Trophoblast cell (in vitro differentiated cells and primary cell): ENCODE measurements around the gene PHGDH.
"Not testable (repeated sequence)": the region's sequence is repeated elsewhere in the genome, so short reads cannot be mapped to it uniquely, and the experiment has no call there.

Experiments used
- DNase-seq, 2 donors: peaks; one replicate each; pipeline ENCODE4 v3.0.0-alpha.2; 2016
- H2AFZ ChIP-seq: 2 replicates; pipeline ENCODE4 v1.6.1; 2013; ENCODE audit warnings: low read length, moderate library complexity, mild to moderate bottlenecking; ENCODE audit not compliant: insufficient read depth, poor library complexity
- H2AK5ac ChIP-seq: 2 replicates; pipeline ENCODE4 v1.6.1; 2013; ENCODE audit warnings: mild to moderate bottlenecking, low read length
- H2BK120ac ChIP-seq: 2 replicates; pipeline ENCODE4 v1.6.1; 2013; ENCODE audit warnings: low read length, mild to moderate bottlenecking, moderate library complexity; ENCODE audit not compliant: insufficient read depth, poor library complexity
- H2BK12ac ChIP-seq: 2 replicates; pipeline ENCODE4 v1.6.1; 2013; ENCODE audit warnings: mild to moderate bottlenecking, low read length, moderate library complexity
- H2BK5ac ChIP-seq: 2 replicates; pipeline ENCODE4 v1.6.1; 2013; ENCODE audit warnings: low read length, low read depth, moderate library complexity, mild to moderate bottlenecking; ENCODE audit not compliant: poor library complexity
- H3K14ac ChIP-seq: 2 replicates; pipeline ENCODE4 v1.6.1; 2013; ENCODE audit warnings: mild to moderate bottlenecking, low read length
- H3K18ac ChIP-seq: 2 replicates; pipeline ENCODE4 v1.6.1; 2013; ENCODE audit warnings: mild to moderate bottlenecking, low read length
- H3K23ac ChIP-seq: 2 replicates; pipeline ENCODE4 v1.6.1; 2013; ENCODE audit warnings: low read length
- H3K27ac ChIP-seq: 2 replicates; pipeline ENCODE4 v1.5.1; 2013; ENCODE audit warnings: low read depth, mild to moderate bottlenecking, inconsistent platforms, low read length, moderate library complexity
- H3K27me3 ChIP-seq: 2 replicates; pipeline ENCODE4 v1.6.1; 2013; ENCODE audit warnings: inconsistent platforms, mild to moderate bottlenecking, low read length, moderate library complexity; ENCODE audit not compliant: insufficient read depth
- H3K36me3 ChIP-seq, 2 experiments: 1 replicate in 1 of 2; 2 replicates in 1 of 2; pipeline ENCODE4 v1.6.1; 2013; ENCODE audit warnings: low read length in 2 of 2, mild to moderate bottlenecking in 2 of 2, moderate library complexity in 1 of 2; ENCODE audit not compliant: insufficient read depth in 2 of 2, control insufficient read depth in 1 of 2
- H3K4ac ChIP-seq: 2 replicates; pipeline ENCODE4 v1.6.1; 2013; ENCODE audit warnings: low read depth, mild to moderate bottlenecking, low read length, moderate library complexity
- H3K4me1 ChIP-seq, 2 experiments: 1 replicate in 1 of 2; 2 replicates in 1 of 2; pipeline ENCODE4 v1.6.1; 2013; ENCODE audit warnings: low read length in 2 of 2, mild to moderate bottlenecking in 2 of 2, moderate library complexity in 1 of 2; ENCODE audit not compliant: insufficient read depth in 2 of 2, control insufficient read depth in 1 of 2
- H3K4me2 ChIP-seq: 2 replicates; pipeline ENCODE4 v1.6.1; 2013; ENCODE audit warnings: inconsistent platforms, mild to moderate bottlenecking, low read length, moderate library complexity
- H3K4me3 ChIP-seq: 2 replicates; pipeline ENCODE4 v1.5.1; 2013; ENCODE audit warnings: mild to moderate bottlenecking, low read depth, low read length, inconsistent platforms
- H3K79me1 ChIP-seq: one replicate; pipeline ENCODE4 v1.6.1; 2013; ENCODE audit warnings: low read length
- H3K79me2 ChIP-seq: 2 replicates; pipeline ENCODE4 v1.6.1; 2013; ENCODE audit warnings: low read length, mild to moderate bottlenecking; ENCODE audit not compliant: control insufficient read depth, insufficient read depth, poor library complexity
- H3K9ac ChIP-seq: 2 replicates; pipeline ENCODE4 v1.6.1; 2013; ENCODE audit warnings: mild to moderate bottlenecking, low read length
- H3K9me3 ChIP-seq: 2 replicates; pipeline ENCODE4 v1.6.1; 2013; ENCODE audit warnings: low read depth, mild to moderate bottlenecking, control low read depth, inconsistent platforms, low read length; ENCODE audit not compliant: insufficient read depth
- H4K12ac ChIP-seq: 2 replicates; pipeline ENCODE4 v1.6.1; 2013; ENCODE audit warnings: low read depth, mild to moderate bottlenecking, low read length, moderate library complexity
- H4K8ac ChIP-seq: 2 replicates; pipeline ENCODE4 v1.6.1; 2013; ENCODE audit warnings: low read depth, mild to moderate bottlenecking, low read length, moderate library complexity
- H4K91ac ChIP-seq: one replicate; pipeline ENCODE4 v1.6.1; 2013; ENCODE audit warnings: low read depth, mild to moderate bottlenecking, low read length, moderate library complexity
- WGBS: extraction: QIAGEN DNeasy Blood & Tissue Kit; methylation state at CpG from one replicate; pipeline ENCODE4 v1.1.7; 2013; ENCODE audit warnings: missing lambda C conversion rate; ENCODE audit not compliant: insufficient read length, insufficient coverage; ENCODE audit errors: extremely low coverage; 5-methylcytosine and 5-hydroxymethylcytosine counted together

The PHGDH gene

GRCh38 chr1:119786046-119786445 is 74.3 kb downstream of the PHGDH start:
- not testable (repeated sequence) for H3K27me3 ChIP-seq, H3K79me2 ChIP-seq, H3K18ac ChIP-seq, H2BK120ac ChIP-seq, H3K79me1 ChIP-seq, H2BK12ac ChIP-seq, H2AFZ ChIP-seq, H3K23ac ChIP-seq, H3K36me3 ChIP-seq, H3K4me3 ChIP-seq, H3K4ac ChIP-seq, H3K14ac ChIP-seq, H4K8ac ChIP-seq, H2AK5ac ChIP-seq, H3K9me3 ChIP-seq, H4K91ac ChIP-seq, H3K4me2 ChIP-seq, H4K12ac ChIP-seq, DNase-seq, H2BK5ac ChIP-seq, H3K27ac ChIP-seq, H3K9ac ChIP-seq
- WGBS: no CpG with 5 or more reads among the region's 7 CpGs
- peaks cover 2 to 10% of the 10 kb centered on the region in 2 experiments for H3K4me1 ChIP-seq

GRCh38 chr1:119786473-119787050 is 74.8 kb downstream of the PHGDH start:
- not testable (repeated sequence) for H3K23ac ChIP-seq, H3K9me3 ChIP-seq, H3K4me3 ChIP-seq, H2AFZ ChIP-seq, H4K8ac ChIP-seq, H2AK5ac ChIP-seq, H2BK12ac ChIP-seq, H3K18ac ChIP-seq, H3K79me2 ChIP-seq, H3K4ac ChIP-seq, H3K27me3 ChIP-seq, H3K9ac ChIP-seq, H3K27ac ChIP-seq, H3K36me3 ChIP-seq, H3K14ac ChIP-seq, H2BK120ac ChIP-seq, H2BK5ac ChIP-seq, H4K91ac ChIP-seq, H3K4me2 ChIP-seq, H4K12ac ChIP-seq, H3K79me1 ChIP-seq
- DNase-seq: peak; percentile 6 to 72
- no CpG with 5 or more reads among the region's 4 CpGs for WGBS
- peaks cover 2 to 10% of the 10 kb centered on the region in 2 experiments for H3K4me1 ChIP-seq

DNA sequence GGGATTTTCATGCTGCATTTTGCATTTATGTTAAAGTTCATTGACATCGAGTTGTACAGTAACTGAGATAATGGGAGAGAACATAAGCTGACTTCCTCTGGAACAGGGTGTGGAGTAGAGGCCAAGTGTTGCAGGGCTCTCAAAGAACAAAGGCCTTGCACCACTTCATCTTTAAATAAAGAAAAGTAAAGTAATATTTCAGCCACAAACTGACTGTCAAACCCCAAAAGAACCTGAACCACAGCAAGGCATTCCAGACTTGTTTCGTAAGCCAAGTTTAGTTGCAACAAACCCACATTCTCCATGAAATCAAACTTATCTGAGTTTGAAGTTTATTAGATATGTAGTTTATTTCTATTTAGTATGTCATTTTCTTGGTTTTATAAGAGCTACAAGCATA is 76.0 kb downstream of the PHGDH start:
- no peak overlapping the region for H3K9ac ChIP-seq
- H4K8ac ChIP-seq: no peak overlapping the region
- no peak overlapping the region for H2AFZ ChIP-seq
- H4K12ac ChIP-seq: no peak overlapping the region
- no peak overlapping the region for H3K4me3 ChIP-seq
- H2BK120ac ChIP-seq: no peak overlapping the region
- H3K14ac ChIP-seq: no peak overlapping the region
- no peak overlapping the region for H3K18ac ChIP-seq
- H2AK5ac ChIP-seq: no peak overlapping the region
- H3K27ac ChIP-seq: no peak overlapping the region
- H3K36me3 ChIP-seq: no peaks in the 10 kb centered on the region
- no peak overlapping the region for H3K4ac ChIP-seq
- H3K4me1 ChIP-seq: peaks cover 2 to 7% of the 10 kb centered on the region in 2 experiments
- no peak for DNase-seq
- H3K27me3 ChIP-seq: no peaks in the 10 kb centered on the region
- no peaks in the 10 kb centered on the region for H3K9me3 ChIP-seq
- peaks cover 3% of the 10 kb centered on the region for H3K79me1 ChIP-seq
- H3K23ac ChIP-seq: no peak overlapping the region
- H4K91ac ChIP-seq: no peak overlapping the region
- no peak overlapping the region for H3K4me2 ChIP-seq
- WGBS: no CpG with 5 or more reads among the region's 2 CpGs
- H2BK5ac ChIP-seq: no peak overlapping the region
- peaks cover 2% of the 10 kb centered on the region for H3K79me2 ChIP-seq
- H2BK12ac ChIP-seq: no peak overlapping the region

- no peak overlapping the region for H3K9ac ChIP-seq
- no peaks in the 10 kb centered on the region for H3K79me2 ChIP-seq
- H3K4me1 ChIP-seq: no peaks in the 10 kb centered on the region
- no peaks in the 10 kb centered on the region for H3K36me3 ChIP-seq
- no peak overlapping the region for H4K12ac ChIP-seq
- no peak overlapping the region for H2AFZ ChIP-seq
- no peak overlapping the region for H3K23ac ChIP-seq
- H3K27ac ChIP-seq: no peak overlapping the region
- DNase-seq: no peak
- H2BK5ac ChIP-seq: no peak overlapping the region
- no peaks in the 10 kb centered on the region for H3K79me1 ChIP-seq
- no peak overlapping the region for H3K18ac ChIP-seq
- H3K4me2 ChIP-seq: no peak overlapping the region
- no peaks in the 10 kb centered on the region for H3K27me3 ChIP-seq
- no peak overlapping the region for H2BK12ac ChIP-seq
- H4K8ac ChIP-seq: no peak overlapping the region
- H2AK5ac ChIP-seq: no peak overlapping the region
- H3K14ac ChIP-seq: no peak overlapping the region
- no peak overlapping the region for H2BK120ac ChIP-seq
- WGBS: no CpG with 5 or more reads among the region's 9 CpGs
- no peak overlapping the region for H4K91ac ChIP-seq
- H3K4ac ChIP-seq: no peak overlapping the region
- H3K4me3 ChIP-seq: no peak overlapping the region
- no peaks in the 10 kb centered on the region for H3K9me3 ChIP-seq
Measured at GRCh38 chr1:119790451-119791198, 78.9 kb downstream of the PHGDH start.
